ENCODE results near the gene RAB6B. TPM values are rescaled to one million over a fixed set of nuclear protein-coding genes. Genes with fewer than 3 reads are reported as not detected.

The RAB6B gene
- total RNA-seq, 1 experiment from 2014 or later: 14.1 TPM

DNA sequence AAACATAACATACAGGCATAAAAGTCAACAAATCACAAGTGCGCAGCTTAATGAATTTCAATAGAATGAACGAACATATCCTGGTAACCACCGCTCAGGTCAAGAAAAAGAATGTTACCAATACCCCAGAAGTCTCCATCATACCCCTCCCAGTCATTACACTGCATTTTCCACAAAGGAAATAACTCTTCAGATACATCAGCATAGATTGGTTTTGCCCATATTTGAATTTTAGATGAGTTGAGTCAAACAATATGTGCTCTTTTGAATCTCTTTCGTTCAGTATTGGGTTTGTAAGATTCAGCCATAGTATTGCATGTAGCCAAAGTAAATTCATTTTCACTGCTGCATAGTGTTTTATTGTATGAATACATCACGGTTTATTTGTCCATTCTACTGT is 6.2 kb upstream of the RAB6B start:
- Histone ChIP-seq H3K9ac (ENCODE audit: low read length) (no peak overlapping the region), H3K79me2 (ENCODE audit: insufficient read depth, low read length) (no peaks in the 10 kb centered on the region), H3K4me1 (ENCODE audit: control insufficient read depth in 1 of 2, insufficient read depth in 2 of 2, low read length in 2 of 2) (no peaks in the 10 kb centered on the region), H3K9me2 (ENCODE audit: insufficient read depth) (no peaks in the 10 kb centered on the region), H3K27ac (ENCODE audit: low read depth, low read length) (no peak overlapping the region), H4K20me1 (ENCODE audit: insufficient read depth) (no peaks in the 10 kb centered on the region), H3K4me2 (ENCODE audit: low read length) (no peak overlapping the region), H3K9me3 (ENCODE audit: control insufficient read depth in 1 of 2, insufficient read depth in 1 of 2, low read depth in 1 of 2, low read length in 2 of 2) (no peaks in the 10 kb centered on the region; a peak in 1 of 4 replicates), H2AFZ (ENCODE audit: low read depth, low read length, poor library complexity, severe bottlenecking) (no peak overlapping the region), H3K36me3 (ENCODE audit: control insufficient read depth in 1 of 2, insufficient read depth in 2 of 2, low read length in 2 of 2) (no peaks in the 10 kb centered on the region), H3K4me3 (replicated peaks in 1 of 2; ENCODE audit: low read depth in 1 of 2, low read length in 2 of 2) (no peak overlapping the region), H3K27me3 (ENCODE audit: insufficient read depth, low read length) (no peaks in the 10 kb centered on the region)
- ChIA-PET CTCF (no interaction called here), RAD21 (ENCODE audit: low non-redundant PET in 1 of 2, low total read pairs in 2 of 2, uncharacterized antibody in 2 of 2, unreplicated experiment in 2 of 2) (no interaction called here), POLR2A (no interaction called here)
- ATAC-seq (no peak), DNase-seq (ENCODE audit: low read depth, low spot score) (no peak)
- BruUV-seq (replicated peaks): no TSS peak
- TF ChIP-seq POLR2AphosphoS5 (IDR thresholded peaks at IDR 0.05; ENCODE audit: low read depth, low read length) (no peak), SIN3A (IDR thresholded peaks at IDR 0.05; ENCODE audit: low read depth) (no peak), TCF7L2 (IDR thresholded peaks at IDR 0.05; ENCODE audit: borderline replicate concordance, extremely low read depth, insufficient read depth, insufficient read length) (no peak), YY1 (IDR thresholded peaks at IDR 0.05; ENCODE audit: extremely low read depth, insufficient replicate concordance, low read depth, low read length) (no peak), SRF (IDR thresholded peaks at IDR 0.05; ENCODE audit: low read depth) (no peak), CBX3 (IDR thresholded peaks at IDR 0.05; ENCODE audit: low read depth) (no peak), EZH2 (IDR thresholded peaks at IDR 0.05) (no peak), ZFX (IDR thresholded peaks at IDR 0.05) (no peak), JUND (IDR thresholded peaks at IDR 0.05) (no peak), ATF3 (IDR thresholded peaks at IDR 0.05) (no peak), POLR2A (IDR thresholded peaks at IDR 0.05; ENCODE audit: borderline replicate concordance, extremely low read depth, insufficient read depth, insufficient read length) (no peak), EZH2phosphoT487 (IDR thresholded peaks at IDR 0.05; ENCODE audit: borderline replicate concordance) (no peak), FOSL1 (IDR thresholded peaks at IDR 0.05; ENCODE audit: low read depth) (no peak), ZBTB33 (IDR thresholded peaks at IDR 0.05; ENCODE audit: extremely low read depth, insufficient replicate concordance, low read length) (no peak), ELF1 (IDR thresholded peaks at IDR 0.05; ENCODE audit: borderline replicate concordance, low read depth) (no peak), RAD21 (IDR thresholded peaks at IDR 0.05; ENCODE audit: low read depth) (no peak), CTCF (IDR thresholded peaks at IDR 0.05 in 2 of 3, conservative IDR thresholded peaks at IDR 0.05 in 1 of 3; ENCODE audit: borderline replicate concordance in 1 of 3, insufficient read depth in 1 of 3, low read depth in 2 of 3, low read length in 2 of 3) (no peak), EGR1 (IDR thresholded peaks at IDR 0.05; ENCODE audit: low read depth) (no peak)
- TF ChIP-seq, protein P1, sequence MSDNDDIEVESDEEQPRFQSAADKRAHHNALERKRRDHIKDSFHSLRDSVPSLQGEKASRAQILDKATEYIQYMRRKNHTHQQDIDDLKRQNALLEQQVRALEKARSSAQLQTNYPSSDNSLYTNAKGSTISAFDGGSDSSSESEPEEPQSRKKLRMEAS (IDR thresholded peaks at IDR 0.05): no peak
- TF ChIP-seq, protein P2, sequence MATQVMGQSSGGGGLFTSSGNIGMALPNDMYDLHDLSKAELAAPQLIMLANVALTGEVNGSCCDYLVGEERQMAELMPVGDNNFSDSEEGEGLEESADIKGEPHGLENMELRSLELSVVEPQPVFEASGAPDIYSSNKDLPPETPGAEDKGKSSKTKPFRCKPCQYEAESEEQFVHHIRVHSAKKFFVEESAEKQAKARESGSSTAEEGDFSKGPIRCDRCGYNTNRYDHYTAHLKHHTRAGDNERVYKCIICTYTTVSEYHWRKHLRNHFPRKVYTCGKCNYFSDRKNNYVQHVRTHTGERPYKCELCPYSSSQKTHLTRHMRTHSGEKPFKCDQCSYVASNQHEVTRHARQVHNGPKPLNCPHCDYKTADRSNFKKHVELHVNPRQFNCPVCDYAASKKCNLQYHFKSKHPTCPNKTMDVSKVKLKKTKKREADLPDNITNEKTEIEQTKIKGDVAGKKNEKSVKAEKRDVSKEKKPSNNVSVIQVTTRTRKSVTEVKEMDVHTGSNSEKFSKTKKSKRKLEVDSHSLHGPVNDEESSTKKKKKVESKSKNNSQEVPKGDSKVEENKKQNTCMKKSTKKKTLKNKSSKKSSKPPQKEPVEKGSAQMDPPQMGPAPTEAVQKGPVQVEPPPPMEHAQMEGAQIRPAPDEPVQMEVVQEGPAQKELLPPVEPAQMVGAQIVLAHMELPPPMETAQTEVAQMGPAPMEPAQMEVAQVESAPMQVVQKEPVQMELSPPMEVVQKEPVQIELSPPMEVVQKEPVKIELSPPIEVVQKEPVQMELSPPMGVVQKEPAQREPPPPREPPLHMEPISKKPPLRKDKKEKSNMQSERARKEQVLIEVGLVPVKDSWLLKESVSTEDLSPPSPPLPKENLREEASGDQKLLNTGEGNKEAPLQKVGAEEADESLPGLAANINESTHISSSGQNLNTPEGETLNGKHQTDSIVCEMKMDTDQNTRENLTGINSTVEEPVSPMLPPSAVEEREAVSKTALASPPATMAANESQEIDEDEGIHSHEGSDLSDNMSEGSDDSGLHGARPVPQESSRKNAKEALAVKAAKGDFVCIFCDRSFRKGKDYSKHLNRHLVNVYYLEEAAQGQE (IDR thresholded peaks at IDR 0.05; ENCODE audit: low read depth): no peak
- intact Hi-C loops (cut with micrococcal nuclease): no loop called here

All from HCT116 (cell line).